ENCODE results near the gene SP100.
"Not testable (repeated sequence)": the region's sequence is repeated elsewhere in the genome, so short reads cannot be mapped to it uniquely, and the experiment has no call there.

The SP100 gene

GRCh38 chr2:230491219-230491618, 75.2 kb downstream of the SP100 start:
- not testable (repeated sequence) for H3K4me3 ChIP-seq (ENCODE audit: insufficient read depth, low read depth, low read length, poor library complexity, severe bottlenecking); DNase-seq; H3K4me1 ChIP-seq (ENCODE audit: control insufficient read depth, insufficient read depth, low read length, poor library complexity, severe bottlenecking); H3K27ac ChIP-seq (ENCODE audit: insufficient read depth, low read length, poor library complexity, severe bottlenecking); H3K27me3 ChIP-seq (replicated peaks; ENCODE audit: control insufficient read depth, insufficient read depth, low read length, poor library complexity, severe bottlenecking); H3K9me3 ChIP-seq (ENCODE audit: control insufficient read depth, low read length)
- H3K36me3 ChIP-seq (ENCODE audit: control insufficient read depth, insufficient read depth, low read length), result peaks cover 47% of the 10 kb centered on the region

- H3K27ac ChIP-seq (ENCODE audit: insufficient read depth, low read length, poor library complexity, severe bottlenecking), result no peak overlapping the region
- no peak for DNase-seq
- no peak overlapping the region for H3K4me3 ChIP-seq (ENCODE audit: insufficient read depth, low read depth, low read length, poor library complexity, severe bottlenecking)
- H3K27me3 ChIP-seq (replicated peaks; ENCODE audit: control insufficient read depth, insufficient read depth, low read length, poor library complexity, severe bottlenecking), result no peaks in the 10 kb centered on the region
- H3K36me3 ChIP-seq (ENCODE audit: control insufficient read depth, insufficient read depth, low read length), result peaks cover 50% of the 10 kb centered on the region
- peaks cover 6% of the 10 kb centered on the region for H3K4me1 ChIP-seq (ENCODE audit: control insufficient read depth, insufficient read depth, low read length, poor library complexity, severe bottlenecking)
- no peaks in the 10 kb centered on the region for H3K9me3 ChIP-seq (ENCODE audit: control insufficient read depth, low read length)
These were observed 76.1 kb downstream of the SP100 start for GRCh38 chr2:230492107-230492506.

- peaks cover 53% of the 10 kb centered on the region for H3K36me3 ChIP-seq (ENCODE audit: control insufficient read depth, insufficient read depth, low read length)
- no peak for DNase-seq
- H3K4me1 ChIP-seq (ENCODE audit: control insufficient read depth, insufficient read depth, low read length, poor library complexity, severe bottlenecking), result peaks cover 6% of the 10 kb centered on the region
- no peak overlapping the region for H3K4me3 ChIP-seq (ENCODE audit: insufficient read depth, low read depth, low read length, poor library complexity, severe bottlenecking)
- no peaks in the 10 kb centered on the region for H3K9me3 ChIP-seq (ENCODE audit: control insufficient read depth, low read length)
- no peak overlapping the region for H3K27ac ChIP-seq (ENCODE audit: insufficient read depth, low read length, poor library complexity, severe bottlenecking)
- no peaks in the 10 kb centered on the region for H3K27me3 ChIP-seq (replicated peaks; ENCODE audit: control insufficient read depth, insufficient read depth, low read length, poor library complexity, severe bottlenecking)
These were observed 79.0 kb downstream of the SP100 start for GRCh38 chr2:230494980-230495379.

- H3K27me3 ChIP-seq (replicated peaks; ENCODE audit: control insufficient read depth, insufficient read depth, low read length, poor library complexity, severe bottlenecking), result no peaks in the 10 kb centered on the region
- H3K4me1 ChIP-seq (ENCODE audit: control insufficient read depth, insufficient read depth, low read length, poor library complexity, severe bottlenecking), result peaks cover 6% of the 10 kb centered on the region
- peaks cover 50% of the 10 kb centered on the region for H3K36me3 ChIP-seq (ENCODE audit: control insufficient read depth, insufficient read depth, low read length)
- no peak overlapping the region for H3K27ac ChIP-seq (ENCODE audit: insufficient read depth, low read length, poor library complexity, severe bottlenecking)
- no peak overlapping the region for H3K4me3 ChIP-seq (ENCODE audit: insufficient read depth, low read depth, low read length, poor library complexity, severe bottlenecking)
- no peaks in the 10 kb centered on the region for H3K9me3 ChIP-seq (ENCODE audit: control insufficient read depth, low read length)
- DNase-seq, result no peak
These were observed 80.9 kb downstream of the SP100 start for GRCh38 chr2:230496891-230497290.

GRCh38 chr2:230498506-230499107, 82.6 kb downstream of the SP100 start:
- H3K4me3 ChIP-seq (ENCODE audit: insufficient read depth, low read depth, low read length, poor library complexity, severe bottlenecking), result no peak overlapping the region
- H3K27ac ChIP-seq (ENCODE audit: insufficient read depth, low read length, poor library complexity, severe bottlenecking), result no peak overlapping the region
- H3K4me1 ChIP-seq (ENCODE audit: control insufficient read depth, insufficient read depth, low read length, poor library complexity, severe bottlenecking), result peaks cover 6% of the 10 kb centered on the region
- no peaks in the 10 kb centered on the region for H3K27me3 ChIP-seq (replicated peaks; ENCODE audit: control insufficient read depth, insufficient read depth, low read length, poor library complexity, severe bottlenecking)
- H3K36me3 ChIP-seq (ENCODE audit: control insufficient read depth, insufficient read depth, low read length), result peaks cover 52% of the 10 kb centered on the region
- no peaks in the 10 kb centered on the region for H3K9me3 ChIP-seq (ENCODE audit: control insufficient read depth, low read length)
- DNase-seq, result no peak

GRCh38 chr2:230502593-230502992, 86.6 kb downstream of the SP100 start:
- Histone ChIP-seq H3K27ac (ENCODE audit: insufficient read depth, low read length, poor library complexity, severe bottlenecking) (no peak overlapping the region), H3K27me3 (replicated peaks; ENCODE audit: control insufficient read depth, insufficient read depth, low read length, poor library complexity, severe bottlenecking) (no peaks in the 10 kb centered on the region), H3K9me3 (ENCODE audit: control insufficient read depth, low read length) (no peaks in the 10 kb centered on the region), H3K36me3 (ENCODE audit: control insufficient read depth, insufficient read depth, low read length) (peaks cover 67% of the 10 kb centered on the region), H3K4me1 (ENCODE audit: control insufficient read depth, insufficient read depth, low read length, poor library complexity, severe bottlenecking) (no peaks in the 10 kb centered on the region), H3K4me3 (ENCODE audit: insufficient read depth, low read depth, low read length, poor library complexity, severe bottlenecking) (no peak overlapping the region)
- no peak for DNase-seq

GRCh38 chr2:230503798-230504197, 87.8 kb downstream of the SP100 start:
- peaks cover 73% of the 10 kb centered on the region for H3K36me3 ChIP-seq (ENCODE audit: control insufficient read depth, insufficient read depth, low read length)

GRCh38 chr2:230505162-230505561, 89.2 kb downstream of the SP100 start:
- Histone ChIP-seq H3K4me3 (ENCODE audit: insufficient read depth, low read depth, low read length, poor library complexity, severe bottlenecking) (no peak overlapping the region), H3K4me1 (ENCODE audit: control insufficient read depth, insufficient read depth, low read length, poor library complexity, severe bottlenecking) (no peaks in the 10 kb centered on the region), H3K9me3 (ENCODE audit: control insufficient read depth, low read length) (no peaks in the 10 kb centered on the region), H3K27ac (ENCODE audit: insufficient read depth, low read length, poor library complexity, severe bottlenecking) (no peak overlapping the region), H3K27me3 (replicated peaks; ENCODE audit: control insufficient read depth, insufficient read depth, low read length, poor library complexity, severe bottlenecking) (no peaks in the 10 kb centered on the region), H3K36me3 (ENCODE audit: control insufficient read depth, insufficient read depth, low read length) (peaks cover 75% of the 10 kb centered on the region)
- no peak for DNase-seq

More at GRCh38 chr2:230503798-230504197, 87.8 kb downstream of the SP100 start:
- no peaks in the 10 kb centered on the region for H3K27me3 ChIP-seq (replicated peaks; ENCODE audit: control insufficient read depth, insufficient read depth, low read length, poor library complexity, severe bottlenecking)
- no peak for DNase-seq
- H3K4me1 ChIP-seq (ENCODE audit: control insufficient read depth, insufficient read depth, low read length, poor library complexity, severe bottlenecking), result no peaks in the 10 kb centered on the region
- no peak overlapping the region for H3K4me3 ChIP-seq (ENCODE audit: insufficient read depth, low read depth, low read length, poor library complexity, severe bottlenecking)
- no peak overlapping the region for H3K27ac ChIP-seq (ENCODE audit: insufficient read depth, low read length, poor library complexity, severe bottlenecking)
- H3K9me3 ChIP-seq (ENCODE audit: control insufficient read depth, low read length), result no peaks in the 10 kb centered on the region

- Histone ChIP-seq H3K9me3 (ENCODE audit: control insufficient read depth, low read length) (no peaks in the 10 kb centered on the region), H3K36me3 (ENCODE audit: control insufficient read depth, insufficient read depth, low read length) (peaks cover 32% of the 10 kb centered on the region)
These were observed 97.2 kb downstream of the SP100 start for GRCh38 chr2:230512955-230513748.

GRCh38 chr2:230520061-230520874, 104.3 kb downstream of the SP100 start:
- H3K4me3 ChIP-seq (ENCODE audit: insufficient read depth, low read depth, low read length, poor library complexity, severe bottlenecking), result no peak overlapping the region
- no peak overlapping the region for H3K27ac ChIP-seq (ENCODE audit: insufficient read depth, low read length, poor library complexity, severe bottlenecking)
- H3K9me3 ChIP-seq (ENCODE audit: control insufficient read depth, low read length), result peaks cover 15% of the 10 kb centered on the region
- H3K36me3 ChIP-seq (ENCODE audit: control insufficient read depth, insufficient read depth, low read length), result peaks cover 7% of the 10 kb centered on the region
- no peak for DNase-seq
- H3K27me3 ChIP-seq (replicated peaks; ENCODE audit: control insufficient read depth, insufficient read depth, low read length, poor library complexity, severe bottlenecking), result no peaks in the 10 kb centered on the region
- H3K4me1 ChIP-seq (ENCODE audit: control insufficient read depth, insufficient read depth, low read length, poor library complexity, severe bottlenecking), result peaks cover 5% of the 10 kb centered on the region

More at GRCh38 chr2:230512955-230513748, 97.2 kb downstream of the SP100 start:
- no peak for DNase-seq
- Histone ChIP-seq H3K27me3 (replicated peaks; ENCODE audit: control insufficient read depth, insufficient read depth, low read length, poor library complexity, severe bottlenecking) (no peaks in the 10 kb centered on the region), H3K27ac (ENCODE audit: insufficient read depth, low read length, poor library complexity, severe bottlenecking) (no peak overlapping the region), H3K4me3 (ENCODE audit: insufficient read depth, low read depth, low read length, poor library complexity, severe bottlenecking) (no peak overlapping the region), H3K4me1 (ENCODE audit: control insufficient read depth, insufficient read depth, low read length, poor library complexity, severe bottlenecking) (no peaks in the 10 kb centered on the region)
